Ishikawa (cell line): ENCODE results near the gene WNT7B.

Source experiments
- CEBPB ChIP-seq: IDR thresholded peaks from 2 replicates; pipeline ENCODE4 v1.6.1; 2012
- CREB1 ChIP-seq: IDR thresholded peaks from 2 replicates; pipeline ENCODE4 v1.6.1; 2012; ENCODE audit warnings: low read depth
- EGR1 ChIP-seq: IDR thresholded peaks from 2 replicates; pipeline ENCODE4 v1.6.1; 2012
- EP300 ChIP-seq: IDR thresholded peaks from 2 replicates; pipeline ENCODE4 v1.6.1; 2012; ENCODE audit warnings: borderline replicate concordance
- FOXM1 ChIP-seq: IDR thresholded peaks from 2 replicates; pipeline ENCODE4 v1.6.1; 2012; ENCODE audit warnings: low read depth, borderline replicate concordance
- NFIC ChIP-seq: IDR thresholded peaks from 2 replicates; pipeline ENCODE4 v1.6.1; 2012
- RAD21 ChIP-seq: IDR thresholded peaks from 2 replicates; pipeline ENCODE4 v1.6.1; 2012; ENCODE audit warnings: low read depth
- REST ChIP-seq: IDR thresholded peaks from 2 replicates; pipeline ENCODE4 v1.6.1; 2012; ENCODE audit warnings: low read depth, mild to moderate bottlenecking
- TAF1 ChIP-seq: IDR thresholded peaks from 2 replicates; pipeline ENCODE4 v1.6.1; 2012; ENCODE audit warnings: low read depth, mild to moderate bottlenecking
- TCF12 ChIP-seq: IDR thresholded peaks from 2 replicates; pipeline ENCODE4 v1.6.1; 2012; ENCODE audit warnings: low read depth
- TEAD4 ChIP-seq: IDR thresholded peaks from 2 replicates; pipeline ENCODE4 v1.6.1; 2012
- USF1 ChIP-seq: IDR thresholded peaks from 2 replicates; pipeline ENCODE4 v1.6.1; 2012
- YY1 ChIP-seq: IDR thresholded peaks from 2 replicates; pipeline ENCODE4 v1.6.1; 2012; ENCODE audit warnings: low read depth
- ZBTB7A ChIP-seq: IDR thresholded peaks from 2 replicates; pipeline ENCODE4 v1.6.1; 2012; ENCODE audit warnings: low read depth
- TF ChIP-seq, protein P1 (sequence below): IDR thresholded peaks from 2 replicates; pipeline ENCODE4 v1.6.1; 2012

The WNT7B gene

DNA sequence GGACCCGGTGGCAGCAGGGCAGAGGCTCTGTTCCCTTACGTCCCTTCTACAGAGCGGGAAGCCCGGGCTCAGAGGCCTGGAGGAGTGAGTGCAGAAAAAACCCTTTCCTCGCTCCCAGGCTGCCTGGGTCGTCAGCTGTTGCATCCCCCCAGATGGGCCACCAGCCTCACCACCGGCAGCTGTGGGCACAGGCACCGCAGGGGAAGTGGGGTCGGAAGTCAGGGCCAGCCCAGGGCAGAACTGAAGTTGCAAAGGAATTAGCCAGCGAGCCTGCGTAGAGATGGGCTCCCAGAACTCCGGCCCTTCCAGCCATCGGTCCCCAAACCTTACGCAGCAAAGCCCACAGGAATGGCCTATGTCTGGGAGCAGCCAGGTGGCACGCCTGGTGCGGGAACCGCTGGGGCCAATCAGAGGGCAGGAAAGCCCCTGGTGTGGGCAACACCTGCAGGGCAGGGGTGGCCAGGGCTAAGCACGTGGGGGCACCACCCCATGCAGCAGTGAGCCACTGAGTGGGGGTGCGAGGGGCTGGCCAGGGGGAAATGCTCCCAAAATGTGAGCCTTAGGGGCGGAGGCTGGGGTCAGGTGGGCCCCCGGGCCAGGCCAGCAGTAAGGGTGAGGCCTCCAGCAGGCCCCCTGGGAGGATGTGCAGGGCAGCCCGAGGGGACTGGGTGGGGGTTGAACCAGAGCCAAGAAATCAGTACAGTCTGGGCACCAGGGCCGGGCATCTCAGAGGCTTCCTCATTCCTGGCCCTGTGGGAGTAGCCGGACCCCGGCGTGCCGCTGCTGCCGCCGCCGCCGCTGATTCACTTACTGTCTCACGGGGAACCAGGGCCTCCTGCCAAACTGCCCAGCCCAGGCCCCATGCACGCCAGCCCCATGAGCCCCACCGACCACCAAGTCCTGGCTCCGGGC lies 58.2 kb downstream of the WNT7B start:
- TF ChIP-seq CEBPB: no peak
- peak; percentile 91 for TF ChIP-seq NFIC
- TF ChIP-seq EGR1: 0 out of 2 replicates have a peak, but pooled peaks have one; percentile 19
- TF ChIP-seq CREB1: no peak
- TF ChIP-seq, protein P1, sequence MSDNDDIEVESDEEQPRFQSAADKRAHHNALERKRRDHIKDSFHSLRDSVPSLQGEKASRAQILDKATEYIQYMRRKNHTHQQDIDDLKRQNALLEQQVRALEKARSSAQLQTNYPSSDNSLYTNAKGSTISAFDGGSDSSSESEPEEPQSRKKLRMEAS: no peak; the same call in 1 of the 2 replicates
- TF ChIP-seq TEAD4: peak; percentile 63
- no peak; the same call in none of the 2 replicates for TF ChIP-seq TCF12
- TF ChIP-seq RAD21: no peak
- TF ChIP-seq ZBTB7A: peak; percentile 75
- TF ChIP-seq TAF1: no peak
- no peak for TF ChIP-seq REST
- no peak for TF ChIP-seq YY1
- TF ChIP-seq EP300: peak; percentile 17; the same call in 1 of the 2 replicates
- TF ChIP-seq FOXM1: 0 out of 2 replicates have a peak, but pooled peaks have one; percentile 13
- TF ChIP-seq USF1: no peak

GRCh38 chr22:45917700-45918458 lies 59.1 kb downstream of the WNT7B start:
- TF ChIP-seq USF1 (no peak), ZBTB7A (no peak), CREB1 (no peak), RAD21 (no peak), TCF12 (no peak), REST (no peak), CEBPB (no peak), YY1 (no peak), EP300 (no peak), NFIC (no peak), TEAD4 (no peak), EGR1 (no peak), TAF1 (no peak), FOXM1 (no peak)
- TF ChIP-seq, protein P1: no peak

DNA sequence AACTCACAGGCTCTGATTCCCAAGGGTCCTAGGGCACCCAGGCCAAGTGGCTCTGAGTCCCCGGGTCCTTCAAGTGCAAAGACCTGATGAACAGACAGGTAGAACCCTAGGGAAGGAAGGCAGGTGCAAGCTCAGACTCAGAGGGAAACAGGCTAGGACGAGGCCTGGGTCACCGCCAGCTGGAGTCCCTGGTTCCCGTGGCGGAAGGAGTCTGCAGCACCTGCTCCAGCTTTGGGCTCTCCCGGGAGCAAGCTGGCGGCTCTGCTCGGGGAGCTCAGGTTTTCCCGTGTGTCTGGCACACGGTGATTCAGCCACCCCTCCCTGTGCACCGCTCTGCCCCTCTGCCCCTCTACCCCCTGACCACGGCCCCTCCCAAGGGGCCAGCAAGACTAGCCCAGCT lies 59.8 kb downstream of the WNT7B start:
- TF ChIP-seq FOXM1 (no peak), USF1 (no peak), RAD21 (no peak), CREB1 (no peak), NFIC (no peak), CEBPB (no peak), TAF1 (no peak), EGR1 (no peak), EP300 (no peak)

DNA sequence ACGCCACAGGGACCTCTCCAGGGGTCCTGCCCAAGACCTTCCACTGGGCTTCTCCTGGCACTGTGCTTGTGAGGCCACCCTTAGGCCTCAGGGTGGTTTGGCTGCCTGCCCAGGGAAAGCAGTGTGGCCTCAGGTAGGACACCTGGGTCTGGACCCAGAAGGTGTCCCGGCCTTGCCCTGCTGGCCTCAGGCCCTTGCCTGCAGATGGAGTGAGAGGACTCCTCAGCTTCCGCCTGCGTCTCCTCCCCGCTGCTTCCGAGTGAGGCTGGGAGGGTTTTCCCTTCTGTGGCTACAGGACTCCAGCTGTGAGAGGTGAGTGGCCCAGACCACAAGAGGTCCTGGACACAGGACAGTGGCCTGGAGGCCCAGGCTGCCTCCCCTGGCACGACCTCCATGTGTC lies 60.4 kb downstream of the WNT7B start:
- TF ChIP-seq USF1 (no peak), EGR1 (no peak), REST (no peak), TEAD4 (no peak), NFIC (peak; percentile 66), YY1 (no peak), RAD21 (peak; percentile 39; the same call in 1 of the 2 replicates), TCF12 (peak; percentile 62; the same call in 1 of the 2 replicates), CREB1 (no peak)
